Esophagus muscularis mucosa (tissue), 4 donors: Measurements from ENCODE around the gene BRD1. TPM values are rescaled to one million over a fixed set of nuclear protein-coding genes. Genes with fewer than 3 reads are reported as not detected.

Source experiments
- DNase-seq: peaks from one replicate; pipeline ENCODE4 v3.0.0-alpha.2; 2017; ENCODE audit errors: extremely low spot score
- H3K27ac ChIP-seq, 4 donors: fragments of 200-600 bp; sonication (generic); replicated peaks in 1 of 4; 1 replicate in 3 of 4; 2 replicates in 1 of 4; pipeline ENCODE4 v1.5.1; 2016 to 2019; ENCODE audit warnings: mild to moderate bottlenecking in 1 of 4
- H3K27me3 ChIP-seq, 4 donors: fragments of 200-600 bp; sonication (generic); one replicate each; pipeline versions ENCODE4 v1.5.1 to v1.6.0; 2016 to 2019
- H3K36me3 ChIP-seq, 4 donors: fragments of 200-600 bp; sonication (generic); one replicate each; pipeline ENCODE4 v1.5.1; 2016 to 2019
- H3K4me1 ChIP-seq, 4 donors: fragments of 200-600 bp; sonication (generic); one replicate each; pipeline ENCODE4 v1.5.1; 2016 to 2019
- H3K4me3 ChIP-seq, 4 donors: fragments of 200-600 bp; sonication (generic); 1 replicate in 2 of 4; 2 replicates in 2 of 4; pipeline ENCODE4 v1.5.1; 2016 to 2019; ENCODE audit warnings: mild to moderate bottlenecking in 4 of 4, moderate library complexity in 1 of 4
- H3K9me3 ChIP-seq, 4 donors: fragments of 200-600 bp; sonication (generic); 1 replicate in 3 of 4; 2 replicates in 1 of 4; pipeline ENCODE4 v1.5.1; 2016 to 2019
- CTCF ChIP-seq, 3 experiments: fragments of 200-600 bp in 2 of 3; fragments of 450-650 bp in 1 of 3; sonication (generic) in 2 of 3; IDR thresholded peaks; one replicate each; pipeline ENCODE4 v1.5.1; 2017 to 2019; ENCODE audit warnings: antibody characterized with exemption in 3 of 3, mild to moderate bottlenecking in 2 of 3, moderate library complexity in 1 of 3
- EP300 ChIP-seq: sonication (generic); formaldehyde crosslinking; IDR thresholded peaks from one replicate; pipeline ENCODE4 v1.6.1; 2017; ENCODE audit warnings: antibody characterized with exemption
- POLR2A ChIP-seq: fragments of 450-650 bp; IDR thresholded peaks from one replicate; pipeline ENCODE4 v1.6.1; 2017; ENCODE audit warnings: antibody characterized with exemption, moderate library complexity, mild to moderate bottlenecking, low read depth
- POLR2AphosphoS5 ChIP-seq, 2 donors: sonication (generic); formaldehyde crosslinking; IDR thresholded peaks; one replicate each; pipeline ENCODE4 v1.6.1; 2017; ENCODE audit warnings: antibody characterized with exemption in 2 of 2
- WGBS: methylation state at CpG from one replicate; pipeline ENCODE4 v1.1.5; 2018; 5-methylcytosine and 5-hydroxymethylcytosine counted together
- intact Hi-C: fragments of 100-400 bp; cut with DNase I; formaldehyde crosslinking; loops from one replicate; pipeline ENCODE4 v1.15.1; 2023
- total RNA-seq, 4 donors: library from RNA; depleted of rRNA; stranded (reverse); fragments of >200 nt; gene quantifications; one replicate each; pipeline versions ENCODE4 v1.1.0 to v1.2.1, GENCODE V29; 2016

Gene BRD1
- total RNA-seq, 4 donors from 2014 or later: 36.5 to 54.1 (median 51.4) TPM

GRCh38 chr22:49768951-49769690 is 58.6 kb downstream of the BRD1 start:
- no peak overlapping the region for H3K27ac ChIP-seq
- no peak overlapping the region for H3K4me3 ChIP-seq
- H3K36me3 ChIP-seq: peaks cover 22 to 30% (median 22%) of the 10 kb centered on the region in 4 donors
- H3K4me1 ChIP-seq: peaks cover 0 to 17% (median 12%) of the 10 kb centered on the region in 4 donors
- no peak for TF ChIP-seq POLR2A
- TF ChIP-seq POLR2AphosphoS5 (IDR thresholded peaks at IDR 0.05): no peak
- no peak for TF ChIP-seq CTCF (IDR thresholded peaks at IDR 0.05)
- no peak for TF ChIP-seq EP300
- DNase-seq: no peak
- no peaks in the 10 kb centered on the region for H3K27me3 ChIP-seq
- intact Hi-C loops: loop anchor here (5.0 to 10.0 kb wide), 2 partner anchors 148 to 266 kb away; partner anchors contain the start of genes ALG12 and CRELD2
- peaks cover 7 to 17% (median 13%) of the 10 kb centered on the region in 4 donors for H3K9me3 ChIP-seq
- WGBS: 52% methylated on average over 17 of the region's 24 CpGs

- DNase-seq: no peak
- H3K4me1 ChIP-seq: peaks cover 0 to 17% (median 12%) of the 10 kb centered on the region in 4 donors
- 75% methylated on average over 12 of the region's 18 CpGs for WGBS
- intact Hi-C loops: loop anchor here (5.0 to 10.0 kb wide), 2 partner anchors 149 to 267 kb away; partner anchors contain the start of genes ALG12 and CRELD2
- no peak overlapping the region for H3K27ac ChIP-seq
- no peak overlapping the region for H3K4me3 ChIP-seq
- H3K36me3 ChIP-seq: peaks cover 13 to 22% (median 15%) of the 10 kb centered on the region in 4 donors
- H3K9me3 ChIP-seq: peaks cover 7 to 17% (median 13%) of the 10 kb centered on the region in 4 donors
- TF ChIP-seq POLR2AphosphoS5 (IDR thresholded peaks at IDR 0.05) (no peak), EP300 (no peak), CTCF (IDR thresholded peaks at IDR 0.05) (no peak), POLR2A (no peak)
- H3K27me3 ChIP-seq: no peaks in the 10 kb centered on the region
Observed at GRCh38 chr22:49768077-49768910, 59.4 kb downstream of the BRD1 start.

GRCh38 chr22:49767355-49768062 is 60.2 kb downstream of the BRD1 start:
- WGBS: 34% methylated on average over 5 of the region's 5 CpGs
- Histone ChIP-seq H3K36me3 (peaks cover 6 to 14% (median 9%) of the 10 kb centered on the region in 4 donors), H3K4me1 (peaks cover 0 to 17% (median 12%) of the 10 kb centered on the region in 4 donors), H3K27me3 (no peaks in the 10 kb centered on the region), H3K4me3 (no peak overlapping the region), H3K27ac (no peak overlapping the region), H3K9me3 (peaks cover 7 to 17% (median 13%) of the 10 kb centered on the region in 4 donors)
- peak in 1 of 2 donors; percentile 16 for TF ChIP-seq POLR2AphosphoS5 (IDR thresholded peaks at IDR 0.05)
- no peak for TF ChIP-seq EP300
- TF ChIP-seq CTCF (IDR thresholded peaks at IDR 0.05): peak; percentile 46 to 74 (median 59)
- TF ChIP-seq POLR2A: no peak
- DNase-seq: no peak
- intact Hi-C loops: loop anchor here (5.0 to 10.0 kb wide), 2 partner anchors 150 to 267 kb away; partner anchors contain the start of genes ALG12 and CRELD2

- DNase-seq: no peak
- Histone ChIP-seq H3K4me3 (no peak overlapping the region), H3K9me3 (peaks cover 7 to 17% (median 13%) of the 10 kb centered on the region in 4 donors), H3K4me1 (peaks cover 0 to 17% (median 12%) of the 10 kb centered on the region in 4 donors), H3K27me3 (no peaks in the 10 kb centered on the region), H3K27ac (no peak overlapping the region), H3K36me3 (no peaks in the 10 kb centered on the region)
- TF ChIP-seq EP300 (no peak), POLR2AphosphoS5 (IDR thresholded peaks at IDR 0.05) (no peak), CTCF (IDR thresholded peaks at IDR 0.05) (no peak), POLR2A (no peak)
- 96% methylated on average over 8 of the region's 12 CpGs for WGBS
- intact Hi-C loops: loop anchor here (5.0 to 10.0 kb wide), 2 partner anchors 151 to 269 kb away; partner anchors contain the start of genes ALG12 and CRELD2
Observed at GRCh38 chr22:49765951-49766350, 61.7 kb downstream of the BRD1 start.
